HepG2 (cell line): Measurements from ENCODE around the gene SLC16A3. TPM values are rescaled to one million over a fixed set of nuclear protein-coding genes. Genes with fewer than 3 reads are reported as not detected.
A peak's percentile ranks its signal among the peaks of the same experiment; 100 is the strongest.

Experiments
- HBP1 ChIP-seq: IDR thresholded peaks from 2 replicates; pipeline ENCODE4 v1.6.1; 2016; ENCODE audit warnings: low read depth, control low read depth
- HMG20B ChIP-seq: conservative IDR thresholded peaks from 2 replicates; pipeline ENCODE4 v1.6.1; 2016; ENCODE audit warnings: missing genetic modification reagents, missing compliant biosample characterization
- IKZF1 ChIP-seq: fragments of 450-650 bp; IDR thresholded peaks from 2 replicates; pipeline ENCODE4 v1.7.1; 2016
- JDP2 ChIP-seq: sonication (generic); formaldehyde crosslinking; IDR thresholded peaks from 2 replicates; pipeline ENCODE4 v1.8.1; 2022; ENCODE audit warnings: missing genetic modification reagents, borderline replicate concordance
- JUN ChIP-seq: sonication (generic); formaldehyde crosslinking; IDR thresholded peaks from 2 replicates; pipeline ENCODE4 v1.4.0; 2020; ENCODE audit warnings: mild to moderate bottlenecking, missing genetic modification reagents
- JUND ChIP-seq: sonication (generic); formaldehyde crosslinking; IDR thresholded peaks from 2 replicates; pipeline ENCODE4 v1.8.0; 2022; ENCODE audit warnings: mild to moderate bottlenecking, missing genetic modification reagents
- MED13 ChIP-seq: sonication (generic); formaldehyde crosslinking; IDR thresholded peaks from 2 replicates; pipeline ENCODE4 v1.5.0; 2020; ENCODE audit warnings: missing genetic modification reagents
- MEIS2 ChIP-seq: sonication (generic); formaldehyde crosslinking; IDR thresholded peaks from 2 replicates; pipeline ENCODE4 v1.9.0; 2021; ENCODE audit warnings: mild to moderate bottlenecking, missing genetic modification reagents
- MTA1 ChIP-seq: sonication (generic); formaldehyde crosslinking; IDR thresholded peaks from 2 replicates; pipeline ENCODE4 v1.4.0; 2020; ENCODE audit warnings: missing genetic modification reagents, mild to moderate bottlenecking, borderline replicate concordance
- NKX3-1 ChIP-seq: sonication (generic); formaldehyde crosslinking; IDR thresholded peaks from 2 replicates; pipeline ENCODE4 v1.5.0; 2020; ENCODE audit warnings: missing genetic modification reagents
- SP140L ChIP-seq: sonication (generic); formaldehyde crosslinking; IDR thresholded peaks from 2 replicates; pipeline ENCODE4 v1.4.0; 2020; ENCODE audit warnings: missing genetic modification reagents, borderline replicate concordance
- STAG1 ChIP-seq: sonication (generic); formaldehyde crosslinking; IDR thresholded peaks from 2 replicates; pipeline ENCODE4 v1.4.0; 2020; ENCODE audit warnings: missing genetic modification reagents
- TEAD2 ChIP-seq: sonication (generic); formaldehyde crosslinking; IDR thresholded peaks from 2 replicates; pipeline ENCODE4 v1.9.0; 2021; ENCODE audit warnings: missing genetic modification reagents
- ZBTB3 ChIP-seq: sonication (generic); formaldehyde crosslinking; IDR thresholded peaks from 2 replicates; pipeline ENCODE4 v1.4.0; 2020; ENCODE audit warnings: low read depth, mild to moderate bottlenecking, moderate library complexity, missing genetic modification reagents, borderline replicate concordance
- ZFP90 ChIP-seq: sonication (generic); formaldehyde crosslinking; IDR thresholded peaks from 2 replicates; pipeline ENCODE4 v1.8.0; 2022; ENCODE audit warnings: missing genetic modification reagents, mild to moderate bottlenecking, inconsistent platforms, borderline replicate concordance
- ZNF251 ChIP-seq: sonication (generic); formaldehyde crosslinking; IDR thresholded peaks from 2 replicates; pipeline ENCODE4 v1.9.0; 2021; ENCODE audit warnings: mild to moderate bottlenecking, missing genetic modification reagents
- ZNF326 ChIP-seq: sonication (generic); formaldehyde crosslinking; IDR thresholded peaks from 2 replicates; pipeline ENCODE4 v1.4.0; 2020; ENCODE audit warnings: missing genetic modification reagents, borderline replicate concordance
- ZNF562 ChIP-seq: sonication (generic); formaldehyde crosslinking; IDR thresholded peaks from 2 replicates; pipeline ENCODE4 v1.8.0; 2022; ENCODE audit warnings: missing genetic modification reagents, borderline replicate concordance
- ZNF609 ChIP-seq: sonication (generic); formaldehyde crosslinking; IDR thresholded peaks from 2 replicates; pipeline ENCODE4 v1.4.0; 2020; ENCODE audit warnings: mild to moderate bottlenecking, missing genetic modification reagents, borderline replicate concordance
- ZNF850 ChIP-seq: sonication (generic); formaldehyde crosslinking; conservative IDR thresholded peaks from 2 replicates; pipeline ENCODE4 v1.9.0; 2021; ENCODE audit warnings: mild to moderate bottlenecking, missing genetic modification reagents
- ZNF879 ChIP-seq: sonication (generic); formaldehyde crosslinking; IDR thresholded peaks from 2 replicates; pipeline ENCODE4 v1.8.1; 2023; ENCODE audit warnings: missing genetic modification reagents
- polyA plus RNA-seq, 8 experiments: library from polyadenylated mRNA; depleted of rRNA in 3 of 8; stranded (reverse) in 7 of 8; unstranded in 1 of 8; fragments of >200 nt; fragmentation: Illumina TruSeq in 4 of 8; extraction: Trizol in 4 of 8; gene quantifications; 2 replicates each; pipeline versions ENCODE4 v1.2.1 to v1.2.3, GENCODE V29; 2011 to 2016; ENCODE audit warnings: low read depth in 4 of 8, missing spikeins in 1 of 8, mixed read lengths in 1 of 8; ENCODE audit not compliant: insufficient read depth in 1 of 8
- total RNA-seq, 5 experiments: library from RNA; depleted of rRNA; stranded (reverse); fragments of >200 nt; fragmentation: Illumina TruSeq; extraction: Trizol; gene quantifications; 2 replicates each; pipeline ENCODE4 v1.2.3, GENCODE V29; 2016; ENCODE audit warnings: low read depth in 1 of 5
- TF ChIP-seq, protein P1 (sequence below): IDR thresholded peaks from 2 replicates; pipeline ENCODE4 v1.6.1; 2016; ENCODE audit warnings: missing biosample characterization, missing genetic modification reagents, low read depth
- TF ChIP-seq, protein P2 (sequence below): sonication (generic); formaldehyde crosslinking; IDR thresholded peaks from 2 replicates; pipeline ENCODE4 v1.4.0; 2020; ENCODE audit warnings: mild to moderate bottlenecking, missing genetic modification reagents

SLC16A3 gene
- total and polyA plus RNA-seq, 2 of the 13 experiments (the other 11 are each of a cell fraction or from before 2014, with no cell fraction given), result 242 to 349 TPM

- TF ChIP-seq MEIS2, result peak; percentile 92
- no peak for TF ChIP-seq ZNF562 (CRISPR knock-in tag)
- TF ChIP-seq ZNF850 (CRISPR knock-in tag), result 0 out of 2 replicates have a peak, but pooled peaks have one; percentile 24
- peak; percentile 100 for TF ChIP-seq JUND
- no peak for TF ChIP-seq SP140L (CRISPR knock-in tag)
- TF ChIP-seq ZNF609 (CRISPR knock-in tag), result peak; percentile 88
- TF ChIP-seq MTA1 (CRISPR knock-in tag), result peak; percentile 98
- peak; percentile 65; the same call in 1 of the 2 replicates for TF ChIP-seq ZNF879
- TF ChIP-seq IKZF1, result no peak
- peak; percentile 86 for TF ChIP-seq HMG20B
- TF ChIP-seq ZBTB3 (CRISPR knock-in tag), result 0 out of 2 replicates have a peak, but pooled peaks have one; percentile 37
- peak; percentile 68; the same call in 1 of the 2 replicates for TF ChIP-seq ZNF326 (CRISPR knock-in tag)
- TF ChIP-seq, protein P1, sequence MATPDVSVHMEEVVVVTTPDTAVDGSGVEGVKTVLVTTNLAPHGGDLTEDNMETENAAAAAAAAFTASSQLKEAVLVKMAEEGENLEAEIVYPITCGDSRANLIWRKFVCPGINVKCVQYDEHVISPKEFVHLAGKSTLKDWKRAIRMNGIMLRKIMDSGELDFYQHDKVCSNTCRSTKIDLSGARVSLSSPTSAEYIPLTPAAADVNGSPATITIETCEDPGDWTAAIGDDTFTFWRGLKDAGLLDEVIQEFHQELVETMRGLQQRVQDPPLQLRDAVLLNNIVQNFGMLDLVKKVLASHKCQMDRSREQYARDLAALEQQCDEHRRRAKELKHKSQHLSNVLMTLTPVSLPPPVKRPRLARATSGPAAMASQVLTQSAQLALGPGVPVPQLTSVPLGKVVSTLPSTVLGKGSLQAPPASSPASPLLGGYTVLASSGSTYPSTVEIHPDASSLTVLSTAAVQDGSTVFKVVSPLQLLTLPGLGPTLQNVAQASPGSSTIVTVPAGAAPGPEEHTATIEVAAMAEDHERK (CRISPR knock-in tag), result no peak
- no peak for TF ChIP-seq TEAD2
- peak; percentile 94 for TF ChIP-seq MED13
- TF ChIP-seq HBP1 (CRISPR knock-in tag), result no peak; the same call in 1 of the 2 replicates
- no peak for TF ChIP-seq JDP2 (CRISPR knock-in tag)
- TF ChIP-seq, protein P2, sequence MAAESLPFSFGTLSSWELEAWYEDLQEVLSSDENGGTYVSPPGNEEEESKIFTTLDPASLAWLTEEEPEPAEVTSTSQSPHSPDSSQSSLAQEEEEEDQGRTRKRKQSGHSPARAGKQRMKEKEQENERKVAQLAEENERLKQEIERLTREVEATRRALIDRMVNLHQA (CRISPR knock-in tag), result no peak
- TF ChIP-seq STAG1 (CRISPR knock-in tag), result peak; percentile 54
- TF ChIP-seq ZNF251 (CRISPR knock-in tag), result 0 out of 2 replicates have a peak, but pooled peaks have one; percentile 54
- TF ChIP-seq NKX3-1 (CRISPR knock-in tag), result peak; percentile 97
- peak; percentile 92; the same call in 1 of the 2 replicates for TF ChIP-seq ZFP90
- TF ChIP-seq JUN (CRISPR knock-in tag), result peak; percentile 100
These were observed 38.9 kb downstream of the SLC16A3 start (continued) for GRCh38 chr17:82267575-82268379.
